ENCODE data around the gene OXCT2. TPM values are rescaled to one million over a fixed set of nuclear protein-coding genes. Genes with fewer than 3 reads are reported as not detected.
A peak's percentile ranks its signal among the peaks of the same experiment; 100 is the strongest.
"Not testable (repeated sequence)": the region's sequence is repeated elsewhere in the genome, so short reads cannot be mapped to it uniquely, and the experiment has no call there.

The OXCT2 gene
- total and polyA plus RNA-seq, 4 donors, result 0.11 to 0.47 (median 0.15) TPM

GRCh38 chr1:39769502-39769901 is 1.6 kb downstream of the OXCT2 start:
- H3K4me3 ChIP-seq (ENCODE audit: low read depth in 1 of 3, low read length in 3 of 3); DNase-seq (ENCODE audit: low spot score); H3K9ac ChIP-seq (ENCODE audit: low read depth in 1 of 2, low read length in 2 of 2); H3K9me3 ChIP-seq (ENCODE audit: control insufficient read depth in 4 of 4, low read length in 3 of 4); H3K36me3 ChIP-seq (ENCODE audit: control insufficient read depth in 4 of 4, insufficient read depth in 3 of 4, low read depth in 1 of 4, low read length in 3 of 4); H3K4me1 ChIP-seq (ENCODE audit: control insufficient read depth in 4 of 4, insufficient read depth in 4 of 4, low read length in 3 of 4); H3K27me3 ChIP-seq (ENCODE audit: control insufficient read depth in 4 of 4, insufficient read depth in 4 of 4, low read length in 3 of 4); H3K27ac ChIP-seq (ENCODE audit: low read depth in 1 of 2, low read length in 2 of 2): not testable (repeated sequence)
- 91% methylated on average over 18 of the region's 19 CpGs for WGBS

DNA sequence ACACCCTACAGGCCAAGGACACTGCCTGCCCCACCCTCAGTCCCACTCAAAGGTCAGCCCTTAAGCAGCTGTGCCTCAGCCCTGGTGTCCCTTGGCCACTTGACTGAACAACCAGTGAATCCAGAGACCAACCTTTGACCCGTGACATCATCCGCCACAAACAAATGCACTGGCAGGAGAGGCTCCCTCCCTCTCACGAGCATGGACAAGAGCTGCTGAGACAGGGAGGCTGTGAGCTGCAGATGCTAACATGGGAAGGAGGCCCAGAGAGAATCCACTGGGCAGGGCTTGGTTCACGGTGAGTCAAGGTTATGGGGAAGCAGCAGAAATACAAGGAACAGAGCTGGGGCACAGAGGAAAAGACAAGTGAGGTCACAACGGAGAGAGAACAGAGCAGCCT is 4.7 kb downstream of the OXCT2 start:
- DNase-seq (ENCODE audit: low spot score); H3K4me1 ChIP-seq (ENCODE audit: control insufficient read depth in 4 of 4, insufficient read depth in 4 of 4, low read length in 3 of 4); H3K9ac ChIP-seq (ENCODE audit: low read depth in 1 of 2, low read length in 2 of 2); H3K9me3 ChIP-seq (ENCODE audit: control insufficient read depth in 4 of 4, low read length in 3 of 4); H3K4me3 ChIP-seq (ENCODE audit: low read depth in 1 of 3, low read length in 3 of 3); H3K27ac ChIP-seq (ENCODE audit: low read depth in 1 of 2, low read length in 2 of 2); H3K27me3 ChIP-seq (ENCODE audit: control insufficient read depth in 4 of 4, insufficient read depth in 4 of 4, low read length in 3 of 4); H3K36me3 ChIP-seq (ENCODE audit: control insufficient read depth in 4 of 4, insufficient read depth in 3 of 4, low read depth in 1 of 4, low read length in 3 of 4): not testable (repeated sequence)
- WGBS, result 28% methylated on average over 1 of the region's 5 CpGs
- TF ChIP-seq HNF4A (conservative IDR thresholded peaks at IDR 0.05), result peak in 1 of 2 donors; percentile 44

- H3K27me3 ChIP-seq (ENCODE audit: control insufficient read depth in 4 of 4, insufficient read depth in 4 of 4, low read length in 3 of 4); H3K27ac ChIP-seq (ENCODE audit: low read depth in 1 of 2, low read length in 2 of 2); DNase-seq (ENCODE audit: low spot score); H3K4me3 ChIP-seq (ENCODE audit: low read depth in 1 of 3, low read length in 3 of 3); H3K4me1 ChIP-seq (ENCODE audit: control insufficient read depth in 4 of 4, insufficient read depth in 4 of 4, low read length in 3 of 4); H3K36me3 ChIP-seq (ENCODE audit: control insufficient read depth in 4 of 4, insufficient read depth in 3 of 4, low read depth in 1 of 4, low read length in 3 of 4); H3K9me3 ChIP-seq (ENCODE audit: control insufficient read depth in 4 of 4, low read length in 3 of 4); H3K9ac ChIP-seq (ENCODE audit: low read depth in 1 of 2, low read length in 2 of 2): not testable (repeated sequence)
- 94% methylated on average over 14 of the region's 19 CpGs for WGBS
These were observed 6.6 kb downstream of the OXCT2 start for GRCh38 chr1:39764512-39764911.

DNA sequence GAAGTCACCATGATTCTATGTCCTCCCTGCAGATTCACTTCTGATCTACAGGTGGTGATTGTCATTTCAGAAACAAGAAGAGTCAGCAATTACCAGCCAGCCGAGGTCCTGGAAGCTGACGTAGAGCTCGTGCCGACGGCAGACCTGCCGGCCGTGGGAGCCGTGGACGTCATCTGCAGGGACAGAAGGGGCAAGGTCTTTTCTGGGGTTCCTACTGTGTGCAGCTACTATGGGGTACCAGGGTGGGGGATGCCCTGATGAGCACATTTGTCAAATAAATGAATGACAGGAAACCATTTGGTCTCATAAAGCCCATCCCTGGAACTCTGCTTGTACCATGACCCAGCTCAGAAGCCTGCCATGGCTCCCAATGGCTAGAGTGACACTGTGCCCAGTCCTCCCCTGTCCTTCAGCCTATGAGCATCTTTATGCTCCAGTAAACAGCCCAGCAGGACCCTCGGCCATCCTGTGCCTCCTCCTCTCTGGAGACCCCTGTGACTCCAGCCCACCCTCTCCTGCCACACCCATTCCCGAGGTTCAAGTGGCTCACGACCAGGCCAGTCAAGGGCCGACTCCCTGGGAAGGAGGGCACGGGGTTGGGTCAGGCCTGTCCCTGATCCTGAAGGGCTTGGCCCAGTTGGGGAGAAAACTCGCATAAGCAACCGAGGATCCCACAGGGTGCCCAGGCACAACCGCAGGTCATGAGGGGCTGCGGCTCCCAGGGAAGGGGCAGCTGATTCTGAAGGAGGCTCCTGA is 7.4 kb downstream of the OXCT2 start:
- not testable (repeated sequence) for DNase-seq (ENCODE audit: low spot score); H3K9me3 ChIP-seq (ENCODE audit: control insufficient read depth in 4 of 4, low read length in 3 of 4); H3K9ac ChIP-seq (ENCODE audit: low read depth in 1 of 2, low read length in 2 of 2); H3K27me3 ChIP-seq (ENCODE audit: control insufficient read depth in 4 of 4, insufficient read depth in 4 of 4, low read length in 3 of 4); H3K4me3 ChIP-seq (ENCODE audit: low read depth in 1 of 3, low read length in 3 of 3); H3K27ac ChIP-seq (ENCODE audit: low read depth in 1 of 2, low read length in 2 of 2); H3K4me1 ChIP-seq (ENCODE audit: control insufficient read depth in 4 of 4, insufficient read depth in 4 of 4, low read length in 3 of 4)
- WGBS, result 93% methylated on average over 16 of the region's 18 CpGs
- peaks cover 0 to 10% (median 0%) of the 10 kb centered on the region in 4 donors for H3K36me3 ChIP-seq (ENCODE audit: control insufficient read depth in 4 of 4, insufficient read depth in 3 of 4, low read depth in 1 of 4, low read length in 3 of 4)

DNA sequence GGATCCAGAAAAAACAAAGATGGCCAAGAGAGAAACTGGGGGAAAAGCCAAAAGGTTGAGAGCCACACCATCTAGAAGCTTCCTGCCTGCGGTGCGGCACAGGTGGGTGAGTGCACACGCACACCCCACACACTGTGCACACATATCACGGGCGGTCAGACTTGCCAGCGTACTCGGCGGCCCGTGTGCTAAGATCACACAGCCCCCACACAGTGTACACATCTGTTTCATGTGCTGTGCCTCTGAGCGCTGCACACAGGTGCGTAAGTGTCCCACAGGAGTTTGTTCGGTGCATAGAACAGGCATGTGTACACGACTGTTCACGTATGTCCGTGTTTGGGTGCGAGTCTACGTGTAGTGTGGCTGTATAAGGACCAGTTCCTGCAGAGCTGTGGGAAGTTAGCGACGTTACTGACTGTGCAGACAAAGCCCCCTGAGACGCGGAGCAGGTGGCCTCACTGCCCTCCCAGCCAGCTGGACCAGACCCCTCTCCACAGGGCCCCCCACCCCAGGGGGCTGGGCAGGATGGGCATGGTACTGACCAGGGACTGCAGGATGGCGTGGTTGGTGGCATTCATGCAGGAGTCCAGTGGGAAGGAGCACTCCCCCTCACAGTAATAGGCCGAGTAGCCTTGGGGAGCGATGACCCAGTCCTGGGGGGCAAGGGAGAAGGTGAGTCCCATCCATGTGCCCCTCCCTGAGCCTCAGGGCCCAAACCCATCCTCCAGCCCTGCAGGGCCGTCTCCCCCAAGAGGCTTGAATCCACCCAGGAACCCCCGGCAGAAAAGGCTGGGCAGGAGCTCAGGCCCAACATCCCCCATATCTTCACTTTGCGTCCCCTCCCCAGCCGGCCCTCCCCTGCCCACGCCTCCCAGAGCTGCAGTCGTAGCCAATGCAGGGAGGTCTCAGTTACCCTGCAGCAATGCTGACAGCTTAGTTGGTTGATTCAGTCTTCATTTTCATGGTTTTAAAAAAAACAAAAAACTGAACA is 8.3 kb downstream of the OXCT2 start:
- H3K36me3 ChIP-seq (ENCODE audit: control insufficient read depth in 4 of 4, insufficient read depth in 3 of 4, low read depth in 1 of 4, low read length in 3 of 4), result peaks cover 0 to 14% (median 1%) of the 10 kb centered on the region in 4 donors
- DNase-seq (ENCODE audit: low spot score), result no peak
- no peaks in the 10 kb centered on the region for H3K27me3 ChIP-seq (ENCODE audit: control insufficient read depth in 4 of 4, insufficient read depth in 4 of 4, low read length in 3 of 4)
- H3K4me3 ChIP-seq (ENCODE audit: low read depth in 1 of 3, low read length in 3 of 3), result no peak overlapping the region
- no peak overlapping the region for H3K27ac ChIP-seq (ENCODE audit: low read depth in 1 of 2, low read length in 2 of 2)
- H3K9ac ChIP-seq (ENCODE audit: low read depth in 1 of 2, low read length in 2 of 2), result no peak overlapping the region
- 95% methylated on average over 30 of the region's 30 CpGs for WGBS
- H3K9me3 ChIP-seq (ENCODE audit: control insufficient read depth in 4 of 4, low read length in 3 of 4), result no peaks in the 10 kb centered on the region
- no peaks in the 10 kb centered on the region for H3K4me1 ChIP-seq (ENCODE audit: control insufficient read depth in 4 of 4, insufficient read depth in 4 of 4, low read length in 3 of 4)
- TF ChIP-seq ZBTB33 (IDR thresholded peaks at IDR 0.05) (no peak), FOXA2 (IDR thresholded peaks at IDR 0.05) (no peak), EGR1 (IDR thresholded peaks at IDR 0.05; ENCODE audit: low read depth in 2 of 2) (no peak), CTCF (IDR thresholded peaks at IDR 0.05; ENCODE audit: low read depth, low read length, missing input control) (no peak), TAF1 (conservative IDR thresholded peaks at IDR 0.05) (no peak), NR2F2 (IDR thresholded peaks at IDR 0.05) (no peak), REST (IDR thresholded peaks at IDR 0.05) (no peak)
